Posterior cingulate gyrus (tissue), 11 donors: Measurements from ENCODE around the gene USH2A.

Source experiments
- DNase-seq, 10 donors: peaks; one replicate each; pipeline versions ENCODE4 v3.0.0 to v3.0.0-alpha.2; 2020 to 2021; ENCODE audit warnings: mixed read lengths in 3 of 10
- intact Hi-C: fragments of 100-400 bp; cut with DNase I; formaldehyde crosslinking; loops from one replicate; pipeline ENCODE4 v1.15.1; 2023

USH2A gene

DNA sequence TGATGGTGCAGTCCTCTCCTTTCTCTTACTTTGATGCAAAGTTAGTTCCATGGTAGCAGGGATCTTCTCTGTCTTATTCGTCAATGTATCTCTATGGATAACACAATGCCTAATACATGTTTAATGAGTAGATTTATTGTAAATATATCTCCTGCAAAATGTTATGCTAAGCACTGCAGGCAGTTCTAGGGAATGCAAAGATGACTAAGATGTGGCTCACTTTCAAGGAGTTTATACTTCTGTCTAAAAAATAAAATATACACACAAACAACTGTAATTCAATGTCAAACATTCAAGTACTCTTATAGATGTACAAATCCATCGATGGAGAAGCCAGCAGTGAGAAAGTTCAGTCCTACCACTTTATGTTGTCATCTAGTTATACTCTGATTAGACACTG lies 661.8 kb downstream of the USH2A start:
- DNase-seq, result no peak
- intact Hi-C loops, result no loop called here

GRCh38 chr1:215754112-215754511 lies 669.1 kb downstream of the USH2A start:
- no peak for DNase-seq
- intact Hi-C loops, result no loop called here

DNA sequence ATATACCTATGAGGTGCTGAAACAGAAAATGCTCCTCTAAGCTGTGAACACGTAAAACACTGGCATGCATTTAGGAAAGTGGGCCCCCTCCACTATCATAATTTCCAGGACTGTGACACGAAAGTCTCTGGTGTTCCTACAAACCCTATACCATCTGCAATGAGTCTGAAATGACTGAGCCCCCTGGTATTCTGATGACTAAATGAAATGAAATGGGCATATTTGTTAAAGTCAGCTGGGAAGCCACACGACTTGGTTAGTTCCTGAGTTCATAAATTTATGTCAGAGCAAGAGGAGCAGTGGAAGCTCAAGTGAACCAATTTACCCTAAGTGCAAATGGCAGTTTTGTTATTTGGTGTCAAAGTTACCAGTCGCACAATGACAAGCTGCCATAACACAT lies 673.8 kb downstream of the USH2A start:
- intact Hi-C loops, result no loop called here
- DNase-seq, result no peak

DNA sequence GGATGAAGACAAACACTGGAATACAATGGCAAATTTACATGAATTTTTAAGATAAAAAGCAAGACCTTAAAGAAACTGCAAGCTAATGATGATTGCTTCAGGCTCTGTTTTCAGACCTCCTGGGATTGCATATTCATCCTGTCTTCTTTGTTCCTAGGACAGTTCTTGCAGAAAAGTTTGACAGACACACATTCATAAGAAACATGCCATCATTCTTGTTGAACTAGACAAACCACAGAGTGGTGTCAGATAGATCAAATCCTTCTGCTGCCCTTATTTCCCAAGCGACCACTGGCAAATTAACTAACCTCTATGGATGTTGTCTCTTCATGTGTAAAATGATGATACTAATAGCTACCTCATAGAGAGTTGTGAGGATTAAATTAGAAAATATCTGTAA lies 674.8 kb downstream of the USH2A start:
- no peak for DNase-seq

GRCh38 chr1:215744419-215744818 lies 678.8 kb downstream of the USH2A start:
- DNase-seq, result no peak
- intact Hi-C loops, result no loop called here

More for the DNA sequence above, 674.8 kb downstream of the USH2A start:
- intact Hi-C loops, result no loop called here

DNA sequence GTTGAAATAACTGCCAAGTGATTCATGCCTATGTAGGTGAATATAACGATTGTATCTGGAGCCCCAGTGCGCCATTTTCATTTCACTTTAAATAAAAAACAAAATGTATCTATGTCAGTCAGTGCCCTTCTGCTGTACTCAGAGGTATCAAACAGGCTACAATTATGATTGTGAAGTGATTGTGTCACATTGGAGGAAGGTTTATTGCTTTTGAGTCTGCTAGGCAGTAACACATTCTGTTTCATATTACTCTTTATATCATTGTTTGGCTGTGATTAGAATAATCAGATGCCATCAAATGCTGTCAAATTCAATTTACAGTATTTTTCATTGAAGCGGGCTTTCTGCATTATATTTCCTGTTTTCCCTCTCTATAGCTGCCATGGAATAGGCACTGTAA lies 684.2 kb downstream of the USH2A start:
- intact Hi-C loops, result no loop called here
- DNase-seq, result no peak

GRCh38 chr1:215731699-215732098 lies 691.5 kb downstream of the USH2A start:
- no peak for DNase-seq
- intact Hi-C loops, result no loop called here

DNA sequence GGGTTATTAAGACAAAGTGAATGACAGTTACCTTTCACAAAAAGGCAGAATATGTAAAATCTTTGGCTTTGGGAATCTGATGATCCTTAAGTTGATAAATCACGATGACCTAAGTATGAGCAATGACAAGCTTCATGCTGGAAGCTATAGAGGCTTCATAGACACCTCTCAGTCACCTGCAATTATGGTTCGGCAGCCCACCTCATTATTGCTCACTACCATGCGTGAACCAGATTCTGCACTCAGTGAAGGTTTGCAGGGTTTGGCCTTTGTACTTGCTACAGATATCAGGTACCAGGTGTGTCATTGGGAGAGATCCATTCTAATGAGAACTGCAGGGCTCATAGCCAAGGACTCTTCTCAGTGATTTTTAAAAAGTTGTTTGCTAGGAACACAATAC lies 692.6 kb downstream of the USH2A start:
- no peak for DNase-seq
- intact Hi-C loops, result no loop called here

DNA sequence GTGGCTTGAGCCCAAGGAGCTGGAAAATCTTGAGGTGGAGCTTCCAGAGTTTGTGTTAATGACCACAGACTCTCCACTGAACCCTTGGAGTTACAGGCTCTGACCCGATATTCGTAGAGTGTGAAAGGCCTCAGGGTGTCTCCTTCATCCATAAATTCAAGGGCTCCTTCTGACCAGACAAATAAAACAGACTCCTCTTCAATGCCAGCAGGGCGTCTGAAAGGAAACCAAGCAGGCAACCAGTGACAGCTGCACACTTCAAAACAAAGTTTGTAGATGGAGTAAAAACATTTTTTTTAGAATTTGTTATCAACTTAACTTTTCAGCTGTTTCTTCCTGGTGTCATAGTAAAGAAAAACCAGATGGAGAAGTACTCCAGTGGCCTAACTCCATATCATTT lies 695.1 kb downstream of the USH2A start:
- DNase-seq, result no peak
- intact Hi-C loops, result no loop called here

GRCh38 chr1:215720126-215720525 lies 703.1 kb downstream of the USH2A start:
- intact Hi-C loops, result no loop called here
- no peak for DNase-seq

GRCh38 chr1:215719552-215719951 lies 703.7 kb downstream of the USH2A start:
- no peak for DNase-seq
- intact Hi-C loops, result no loop called here

DNA sequence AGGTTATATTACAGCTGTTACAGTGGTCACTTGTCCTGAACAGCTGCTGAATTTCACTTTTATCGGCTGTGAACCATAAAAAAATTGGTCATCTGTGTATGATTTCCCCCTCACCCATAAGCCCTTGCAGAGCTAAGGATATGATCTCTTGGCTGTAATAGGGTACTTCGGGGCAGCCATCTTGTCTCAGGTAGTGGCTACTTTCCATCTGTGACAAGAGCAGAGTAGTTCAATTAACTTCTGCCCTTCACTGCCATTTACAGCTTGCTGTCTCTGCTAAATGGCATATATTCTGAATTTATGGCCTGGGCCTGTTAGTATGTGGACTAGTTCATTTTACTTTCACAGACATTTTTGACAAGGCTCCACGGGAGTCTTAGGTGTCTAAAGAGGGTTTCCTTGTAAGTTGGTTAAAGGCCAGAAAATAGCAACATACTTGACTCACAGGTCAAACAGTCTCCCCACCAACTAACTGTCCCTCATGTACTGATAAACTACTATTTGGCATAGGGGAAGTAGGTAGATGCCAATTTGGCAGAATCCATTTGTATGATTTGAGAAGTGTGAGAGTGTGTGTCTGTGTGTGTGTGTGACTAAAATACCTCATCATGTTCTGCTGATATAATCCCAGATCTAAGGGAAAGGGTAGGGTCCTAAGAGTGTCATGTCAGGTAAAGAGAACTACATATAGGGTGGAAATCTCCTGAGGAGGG lies 704.5 kb downstream of the USH2A start:
- intact Hi-C loops, result no loop called here
- DNase-seq, result no peak

DNA sequence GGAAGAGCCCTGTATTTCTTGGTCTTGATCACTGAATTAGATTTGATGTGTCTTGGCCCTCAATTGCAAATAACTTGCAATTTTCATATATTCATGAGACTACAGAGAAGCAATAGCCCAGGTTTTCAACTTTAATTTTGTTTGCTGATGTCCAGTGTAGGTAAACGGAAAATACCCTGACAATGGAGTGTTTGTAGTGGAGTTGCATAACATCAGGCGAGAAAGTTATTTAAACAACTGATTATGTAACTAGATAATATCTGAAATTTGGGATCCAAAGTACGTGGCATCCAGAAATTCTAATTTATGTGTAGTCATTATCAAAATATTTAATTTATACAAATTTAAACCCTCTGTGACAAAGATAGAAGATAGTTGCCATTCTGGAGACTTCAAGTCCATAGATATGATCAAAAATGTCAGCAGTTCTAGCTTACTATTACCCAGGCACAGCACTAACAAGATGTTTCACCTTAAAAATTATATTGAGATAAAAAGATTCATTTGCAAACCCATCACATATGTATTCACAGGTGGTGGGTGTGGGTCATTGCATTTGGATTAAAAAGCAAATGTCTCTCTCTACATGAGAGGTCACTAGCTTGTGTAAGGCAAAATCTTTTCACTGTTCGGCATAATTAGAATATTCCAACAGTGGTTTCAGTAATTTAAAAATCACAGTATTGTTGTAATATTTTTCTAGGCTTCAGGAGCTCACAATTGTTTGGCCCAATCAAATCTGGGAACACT lies 705.4 kb downstream of the USH2A start:
- intact Hi-C loops, result no loop called here
- no peak for DNase-seq

- no peak for DNase-seq
- intact Hi-C loops, result no loop called here
Measured at GRCh38 chr1:215710899-215711225, 712.4 kb downstream of the USH2A start.

- intact Hi-C loops, result no loop called here
- DNase-seq, result no peak
Measured at GRCh38 chr1:215710036-215710898, 713.0 kb downstream of the USH2A start.

- DNase-seq, result no peak
- intact Hi-C loops, result no loop called here
Measured at GRCh38 chr1:215704089-215704860, 719.0 kb downstream of the USH2A start.

DNA sequence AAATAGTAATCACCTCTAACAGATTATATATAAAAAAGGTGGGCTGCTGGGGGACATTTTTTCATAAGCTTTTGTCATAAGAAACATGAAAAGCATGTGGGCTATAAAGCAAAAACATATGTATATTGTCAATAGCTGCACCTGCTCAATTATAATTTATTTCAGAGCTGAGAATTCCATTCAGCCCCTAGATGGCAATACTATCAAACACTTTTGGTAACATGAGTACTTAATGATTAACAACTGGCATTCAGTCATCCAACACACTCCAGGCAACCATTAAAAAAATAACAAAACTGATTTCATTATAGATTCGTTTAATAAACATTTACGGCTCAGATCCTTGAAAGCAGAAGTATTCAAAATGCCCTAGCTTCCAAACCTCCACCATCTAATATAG lies 741.0 kb downstream of the USH2A start:
- intact Hi-C loops, result no loop called here
- no peak for DNase-seq

- DNase-seq, result no peak
- intact Hi-C loops, result no loop called here
Measured at GRCh38 chr1:215681041-215681440, 742.2 kb downstream of the USH2A start.

- DNase-seq, result no peak
- intact Hi-C loops, result no loop called here
Measured at GRCh38 chr1:215679231-215679630, 744.0 kb downstream of the USH2A start.

DNA sequence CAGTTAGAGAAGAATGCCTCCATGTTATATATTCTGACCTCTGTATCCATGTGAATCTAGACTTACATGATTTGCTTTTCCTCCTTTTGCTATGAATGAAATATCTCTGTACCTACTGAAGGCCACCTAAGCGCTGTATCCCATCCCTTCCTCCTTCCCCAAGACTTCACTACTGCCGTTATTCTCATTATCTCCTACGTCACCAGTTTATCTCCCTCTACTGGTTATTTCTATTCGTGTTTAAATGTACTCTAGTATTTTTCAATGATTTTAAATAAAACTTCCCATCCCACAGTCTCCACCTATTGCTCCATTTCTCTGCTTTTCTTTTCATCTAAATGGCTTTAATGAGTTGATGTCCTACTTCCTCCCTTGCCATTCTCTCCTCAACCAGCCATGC lies 746.1 kb downstream of the USH2A start:
- DNase-seq, result no peak
- intact Hi-C loops, result no loop called here

DNA sequence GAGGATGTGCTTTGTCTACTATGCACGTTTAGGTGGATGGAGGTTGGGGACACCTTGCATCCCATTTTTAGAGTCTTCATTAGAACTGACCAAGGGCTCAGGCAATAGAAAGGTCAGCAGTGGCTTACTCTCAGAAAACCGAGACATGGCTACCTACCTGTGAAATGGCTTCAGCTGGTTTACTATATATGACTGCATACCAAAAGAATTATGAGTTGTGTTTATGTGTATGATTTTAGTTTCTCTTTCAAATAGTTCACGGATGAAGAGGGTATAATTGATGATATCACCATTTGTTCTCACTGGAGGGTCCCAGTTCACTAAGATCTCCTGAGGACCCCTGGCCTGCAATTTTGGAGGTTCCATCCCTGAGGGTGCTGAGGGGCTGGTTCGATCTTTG lies 749.3 kb downstream of the USH2A start:
- DNase-seq, result no peak
- intact Hi-C loops, result no loop called here
